HG03520 (cell line): ENCODE measurements around the gene ENTPD5.

ENCODE experiments used
- ATAC-seq: cut with Tn5 transposase; IDR thresholded peaks from one replicate; pipeline ENCODE4 v1.9.1; 2021; ENCODE audit warnings: mild to moderate bottlenecking, moderate library complexity; ENCODE audit not compliant: unreplicated experiment

ENTPD5 gene, protein sequence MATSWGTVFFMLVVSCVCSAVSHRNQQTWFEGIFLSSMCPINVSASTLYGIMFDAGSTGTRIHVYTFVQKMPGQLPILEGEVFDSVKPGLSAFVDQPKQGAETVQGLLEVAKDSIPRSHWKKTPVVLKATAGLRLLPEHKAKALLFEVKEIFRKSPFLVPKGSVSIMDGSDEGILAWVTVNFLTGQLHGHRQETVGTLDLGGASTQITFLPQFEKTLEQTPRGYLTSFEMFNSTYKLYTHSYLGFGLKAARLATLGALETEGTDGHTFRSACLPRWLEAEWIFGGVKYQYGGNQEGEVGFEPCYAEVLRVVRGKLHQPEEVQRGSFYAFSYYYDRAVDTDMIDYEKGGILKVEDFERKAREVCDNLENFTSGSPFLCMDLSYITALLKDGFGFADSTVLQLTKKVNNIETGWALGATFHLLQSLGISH

DNA sequence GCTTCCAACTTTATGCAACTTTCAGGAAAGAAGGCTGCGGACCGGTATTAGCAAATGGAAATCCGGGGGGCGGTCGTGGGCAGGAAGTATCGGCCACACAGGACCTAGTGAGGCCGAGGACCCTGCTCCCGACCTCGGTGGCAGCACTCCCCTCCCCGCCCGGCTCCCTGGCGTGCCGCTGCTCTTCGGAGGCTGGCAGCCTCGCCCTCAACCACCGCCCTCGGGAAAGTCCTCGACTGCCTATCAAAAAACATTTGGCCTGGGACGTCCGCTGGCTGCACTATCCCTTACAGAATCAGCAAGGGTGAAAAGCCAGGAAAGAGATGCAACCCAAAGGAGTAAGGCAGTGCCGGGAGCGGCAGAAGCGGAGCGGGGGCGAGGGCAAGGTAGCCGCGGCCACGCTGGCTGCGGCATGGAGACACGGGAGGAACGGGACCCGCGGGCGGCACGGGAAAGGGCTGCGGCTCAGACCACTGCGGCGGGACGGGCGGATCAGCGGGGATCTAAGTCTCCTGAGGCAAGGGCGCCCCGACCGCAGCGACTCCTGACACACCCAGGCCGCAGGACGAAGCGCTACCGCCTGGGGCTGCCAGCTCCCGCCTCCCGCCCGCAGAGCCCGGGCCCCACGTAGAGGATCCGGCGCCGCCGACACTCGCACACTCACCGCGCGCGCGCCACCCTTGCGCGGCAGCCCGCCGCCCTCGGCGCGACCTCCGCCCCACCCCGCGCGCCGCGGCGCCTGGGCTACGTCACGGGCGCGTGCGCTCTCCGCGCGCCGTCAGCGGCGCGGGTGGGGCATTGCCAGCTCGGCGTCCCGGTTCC is at the start of gene ENTPD5, which contains the start of gene BBOF1:
TSS of gene ENTPD5 (minus strand) at position 703 of the 822 bp plus-strand sequence. CDS start 31,186 bp downstream, outside the sequence.
TSS of gene BBOF1 (plus strand) at position 764 of the 822 bp plus-strand sequence. CDS start 130 bp downstream, outside the sequence.
- ATAC-seq, result peak; percentile 82

DNA sequence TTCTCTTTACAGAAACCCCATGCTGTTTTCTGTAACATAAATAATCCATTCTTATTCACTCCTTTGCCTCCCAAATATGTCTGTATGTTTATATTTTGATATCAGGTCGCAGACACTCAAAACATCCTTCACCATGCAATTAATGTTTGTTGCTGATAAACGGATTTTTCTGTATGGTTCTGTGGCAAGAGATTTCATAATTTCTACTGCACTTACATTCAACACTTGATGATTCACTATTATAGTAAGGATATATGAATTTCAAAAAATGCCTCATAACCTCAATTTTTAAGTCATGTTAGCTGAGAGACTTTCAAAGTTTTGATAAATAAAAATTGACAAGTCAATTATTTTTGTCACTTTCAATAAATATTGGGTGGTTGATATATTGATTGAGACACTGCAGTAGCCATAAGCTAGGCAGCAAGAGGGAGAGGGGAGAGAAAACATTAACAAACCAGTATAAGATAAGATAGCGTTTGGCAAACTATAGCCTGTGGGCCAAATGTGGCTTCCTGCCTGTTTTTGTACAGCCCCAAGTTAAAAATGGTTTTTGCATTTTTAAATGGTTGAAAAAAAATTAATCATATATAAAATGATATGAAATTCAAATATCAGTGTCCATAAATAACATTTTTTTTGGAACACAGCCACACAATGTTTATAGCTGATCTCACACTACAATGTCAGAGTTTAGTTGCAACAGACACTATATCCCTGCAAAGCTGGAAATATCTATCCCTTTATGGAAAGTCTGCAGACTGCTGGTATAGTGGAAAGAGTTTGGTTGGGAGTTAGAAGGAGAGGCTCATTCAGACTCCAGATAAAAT is 46.9 kb upstream of the ENTPD5 start:
- ATAC-seq, result no peak

DNA sequence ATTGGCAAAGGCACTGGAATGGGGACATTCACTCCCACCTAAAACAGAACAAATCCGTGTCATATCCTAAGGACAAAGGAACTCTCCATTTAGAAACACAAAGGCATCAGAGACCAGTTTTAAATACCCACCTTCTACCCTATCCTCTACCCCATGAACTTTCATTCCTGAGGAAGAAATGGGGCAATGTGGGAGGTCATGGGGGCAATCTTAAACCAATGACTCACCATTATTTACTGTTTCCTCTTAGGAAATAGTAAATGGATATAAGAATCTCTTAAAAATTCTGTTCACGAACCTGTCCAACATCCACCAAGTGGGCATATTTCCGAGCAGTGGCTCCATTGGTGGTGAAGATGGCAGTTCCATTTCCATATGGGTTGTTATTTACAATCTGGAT is 45.8 kb upstream of the ENTPD5 start:
- no peak for ATAC-seq

DNA sequence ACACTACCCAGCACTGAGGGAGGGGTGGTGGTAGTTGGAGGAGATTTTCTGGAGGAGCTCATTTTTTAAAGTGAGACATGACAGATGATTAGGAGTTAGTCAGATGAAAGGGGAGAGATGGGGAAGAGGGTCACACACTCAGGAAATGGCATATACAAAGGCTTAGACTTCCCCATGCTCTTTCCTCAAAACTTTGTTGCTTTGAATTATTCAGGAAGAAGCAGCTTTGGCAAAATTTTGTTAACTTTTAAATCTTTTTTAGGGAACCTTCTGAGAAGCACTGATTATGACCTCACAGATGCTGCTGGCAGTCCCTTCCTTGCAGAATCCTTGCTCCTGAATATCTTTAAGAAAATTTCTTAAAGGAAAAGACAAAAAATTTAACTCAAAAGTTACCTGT is 45.3 kb upstream of the ENTPD5 start:
- no peak for ATAC-seq

DNA sequence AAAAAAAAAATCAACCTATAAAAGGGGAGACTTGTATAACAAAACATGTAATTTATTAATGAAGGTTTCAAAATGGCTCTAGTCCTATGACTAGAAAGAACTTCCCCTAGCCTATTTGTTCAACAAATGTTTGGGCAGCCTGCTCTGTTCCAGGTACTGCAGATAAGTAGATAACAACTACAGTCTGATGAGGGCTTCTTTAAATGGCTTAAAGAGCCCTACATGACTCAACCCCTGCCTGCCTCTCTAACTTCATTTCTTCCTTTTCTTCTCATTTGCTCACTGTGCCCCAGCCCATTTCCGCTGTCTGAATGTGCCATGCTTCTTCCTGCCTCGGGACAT is 43.7 kb upstream of the ENTPD5 start:
- ATAC-seq, result no peak

DNA sequence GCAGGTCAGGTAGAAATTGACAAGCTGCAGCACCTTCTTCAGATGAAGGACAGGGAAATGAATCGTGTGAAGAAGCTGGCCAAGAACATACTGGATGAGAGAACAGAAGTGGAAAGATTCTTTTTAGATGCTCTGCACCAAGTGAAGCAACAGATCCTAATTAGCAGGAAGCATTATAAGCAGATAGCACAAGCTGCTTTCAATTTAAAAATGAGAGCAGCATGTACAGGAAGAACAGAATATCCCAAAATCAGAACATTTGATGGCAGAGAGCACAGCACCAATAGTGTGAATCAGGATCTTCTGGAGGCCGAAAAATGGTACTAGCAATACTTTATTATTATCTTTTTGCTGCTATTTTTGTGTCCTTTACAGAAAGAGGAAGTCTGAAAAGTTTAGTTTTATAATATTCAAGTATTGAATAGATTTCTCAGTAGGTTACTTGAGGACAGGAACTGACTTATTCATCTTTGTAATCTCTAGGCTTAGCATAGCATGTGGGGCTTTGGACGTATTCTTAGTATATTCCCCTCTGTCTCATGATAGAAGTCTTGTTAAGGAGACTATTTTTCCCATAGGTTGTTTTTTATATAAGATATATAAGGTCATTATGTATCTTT is 30.9 kb upstream of the ENTPD5 start:
- no peak for ATAC-seq

DNA sequence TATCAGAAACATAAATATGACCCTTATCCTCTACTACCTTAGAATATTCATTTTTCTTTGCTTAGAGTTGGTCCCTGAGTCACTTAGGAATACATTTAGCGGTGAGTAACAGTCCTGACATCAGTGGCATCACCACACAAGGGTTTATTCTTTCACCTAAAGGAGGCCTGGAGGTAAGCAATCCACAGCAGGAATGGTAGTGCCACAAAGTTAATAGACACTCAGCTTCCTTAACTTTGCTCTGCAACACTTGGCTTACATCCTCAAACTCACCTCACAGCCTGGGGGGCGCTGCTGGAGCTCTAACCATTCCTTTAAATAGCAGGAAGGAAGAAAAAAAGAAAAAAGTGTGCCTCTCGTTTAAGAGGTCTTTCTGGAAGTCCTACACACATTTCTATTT is 29.2 kb upstream of the ENTPD5 start:
- no peak for ATAC-seq

DNA sequence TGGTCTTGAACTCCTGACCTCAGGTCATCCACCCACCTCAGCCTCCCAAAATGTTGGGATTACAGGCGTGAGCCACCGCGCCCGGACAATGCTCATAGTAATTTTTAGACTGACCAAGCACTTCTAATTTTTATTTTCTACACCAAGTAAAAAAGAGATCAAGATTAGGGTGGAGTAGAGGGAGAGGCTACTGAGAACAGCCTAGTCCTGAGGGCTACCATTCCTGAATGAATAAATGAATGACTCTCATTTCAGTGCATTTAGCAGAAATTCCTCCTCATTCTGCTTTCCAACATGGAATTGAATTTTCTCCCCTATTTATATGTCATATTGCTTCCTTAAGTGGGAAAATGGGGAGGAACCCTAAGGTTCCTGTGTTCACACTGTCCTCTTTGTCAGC is 26.4 kb upstream of the ENTPD5 start:
- ATAC-seq, result no peak

DNA sequence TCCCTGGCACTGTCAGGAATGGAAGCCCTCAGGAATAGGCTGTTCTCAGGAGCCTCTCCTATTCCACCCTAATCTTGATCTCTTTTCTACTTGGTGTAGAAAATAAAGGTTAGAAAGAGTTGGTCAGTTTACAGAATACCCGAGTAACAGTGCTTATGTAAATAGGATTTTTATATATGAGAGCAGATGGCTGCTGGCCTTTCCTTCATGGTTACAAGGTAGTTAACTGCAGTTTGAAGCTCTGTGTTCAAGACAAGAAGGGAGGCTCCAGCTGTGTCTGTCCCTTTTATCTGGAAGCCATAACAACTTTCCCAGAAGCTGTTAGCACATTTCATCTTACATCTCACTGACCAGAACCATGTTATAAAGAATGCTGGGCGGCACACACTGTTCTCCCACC is 23.2 kb upstream of the ENTPD5 start:
- ATAC-seq, result no peak

DNA sequence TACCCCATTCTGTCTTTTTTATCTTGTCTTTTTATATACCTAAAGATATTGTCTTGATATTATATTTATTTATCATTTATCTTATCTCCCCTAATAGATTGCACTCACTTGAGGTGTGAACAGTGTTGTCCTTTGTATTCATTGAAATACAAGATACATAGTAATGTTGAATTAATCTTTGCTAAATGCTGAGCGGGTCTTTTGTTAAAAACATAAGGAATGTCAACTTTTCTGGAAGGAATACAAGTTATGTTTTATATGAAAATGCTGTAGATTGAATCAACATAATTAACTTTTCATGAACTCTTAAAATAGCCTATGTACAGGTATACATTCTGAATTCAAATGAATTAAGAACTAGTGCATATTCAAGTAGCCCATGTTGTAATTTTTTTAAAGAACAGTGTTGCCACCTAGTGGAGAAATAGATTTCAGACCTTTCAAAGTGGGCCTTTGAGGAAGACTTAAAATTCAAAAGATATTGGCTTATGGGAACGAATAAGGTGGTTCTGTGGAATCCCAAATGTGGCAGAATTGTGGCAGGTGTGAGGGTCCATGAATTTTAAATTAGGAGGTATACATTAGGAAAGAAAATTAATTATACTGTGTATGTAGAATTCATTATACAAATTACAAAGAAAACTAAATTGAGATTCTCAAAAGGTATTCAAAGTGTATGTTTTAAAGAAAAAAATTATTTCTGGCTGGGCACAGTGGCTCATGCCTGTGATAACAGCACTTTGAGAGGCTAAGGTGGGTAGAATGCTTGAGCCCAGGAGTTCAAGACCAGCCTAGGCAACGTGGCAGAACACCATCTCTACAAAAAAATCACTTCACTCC is 19.2 kb upstream of the ENTPD5 start:
- no peak for ATAC-seq

DNA sequence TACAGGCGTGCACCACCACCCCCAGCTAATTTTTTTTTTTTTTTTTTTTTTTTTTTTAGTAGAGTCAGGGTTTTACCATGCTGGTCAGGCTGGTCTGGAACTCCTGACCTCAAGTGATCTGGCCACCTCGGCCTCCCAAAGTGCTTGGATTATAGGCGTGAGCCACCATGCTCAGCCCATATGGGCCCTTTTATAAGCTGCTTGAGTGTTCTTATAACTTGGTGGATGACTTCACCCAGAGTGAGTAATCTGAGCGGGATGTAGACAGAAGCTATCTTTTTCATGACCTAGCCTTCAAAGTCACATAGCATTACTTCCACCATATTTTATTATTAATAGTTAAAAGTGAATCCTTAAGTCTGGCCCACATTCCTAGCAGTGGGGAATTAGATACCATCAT is 16.5 kb upstream of the ENTPD5 start:
- no peak for ATAC-seq

DNA sequence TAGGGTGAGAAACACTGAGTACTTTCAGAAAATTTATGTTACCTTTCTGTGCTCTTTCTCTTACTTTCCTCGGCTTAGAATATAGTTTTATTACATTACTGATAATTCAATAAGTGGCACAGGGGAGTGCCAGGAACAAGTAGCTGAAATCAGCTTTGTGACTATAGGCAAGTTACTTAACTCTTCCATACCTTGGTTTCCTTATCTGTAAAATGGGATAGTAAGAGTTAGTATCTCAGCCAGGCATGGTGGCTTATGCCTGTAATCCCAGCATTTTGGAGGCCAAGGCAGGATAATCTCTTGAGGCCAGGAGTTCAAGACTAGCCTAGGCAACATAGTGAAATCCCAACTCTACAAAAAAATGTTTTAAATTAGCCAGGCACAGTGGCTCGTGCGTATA is 15.5 kb upstream of the ENTPD5 start:
- ATAC-seq, result no peak

DNA sequence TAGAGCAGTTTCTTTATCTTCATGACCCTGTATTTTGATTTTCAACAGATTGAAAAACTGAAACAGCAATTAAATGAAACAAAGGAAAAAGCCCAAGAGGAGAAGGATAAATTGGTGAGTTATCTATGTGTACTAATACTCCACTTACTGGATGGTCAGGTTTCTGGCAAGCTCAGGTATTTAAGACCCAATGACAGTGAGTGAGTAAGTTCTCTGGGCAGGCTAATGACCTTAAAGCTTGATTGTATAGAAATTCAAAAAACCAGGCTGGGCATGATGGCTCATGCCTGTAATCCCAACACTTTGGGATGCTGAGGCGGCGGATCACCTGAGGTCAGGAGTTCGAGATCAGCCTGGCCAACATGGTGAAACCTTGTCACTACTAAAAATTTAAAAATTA is 10.0 kb upstream of the ENTPD5 start:
- ATAC-seq, result no peak

DNA sequence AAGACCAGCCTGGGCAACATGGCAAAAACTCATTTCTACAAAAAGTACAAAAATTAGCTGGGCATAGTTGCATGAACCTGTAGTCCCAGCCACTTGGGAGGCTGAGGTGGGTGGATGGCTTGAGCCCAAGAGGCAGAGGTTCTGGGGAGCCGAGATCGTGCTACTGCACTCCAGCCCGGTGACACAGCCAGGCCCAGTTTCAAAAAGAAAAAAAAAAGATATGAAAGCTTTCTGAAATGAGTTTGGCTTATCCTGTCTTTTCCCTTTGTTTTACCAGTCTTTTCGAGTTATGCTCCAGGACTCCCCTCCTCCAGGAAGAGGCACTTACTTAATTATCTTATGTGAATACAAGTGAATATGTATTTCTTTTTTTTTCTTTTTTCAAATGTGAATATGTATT is 3.3 kb upstream of the ENTPD5 start:
- no peak for ATAC-seq

DNA sequence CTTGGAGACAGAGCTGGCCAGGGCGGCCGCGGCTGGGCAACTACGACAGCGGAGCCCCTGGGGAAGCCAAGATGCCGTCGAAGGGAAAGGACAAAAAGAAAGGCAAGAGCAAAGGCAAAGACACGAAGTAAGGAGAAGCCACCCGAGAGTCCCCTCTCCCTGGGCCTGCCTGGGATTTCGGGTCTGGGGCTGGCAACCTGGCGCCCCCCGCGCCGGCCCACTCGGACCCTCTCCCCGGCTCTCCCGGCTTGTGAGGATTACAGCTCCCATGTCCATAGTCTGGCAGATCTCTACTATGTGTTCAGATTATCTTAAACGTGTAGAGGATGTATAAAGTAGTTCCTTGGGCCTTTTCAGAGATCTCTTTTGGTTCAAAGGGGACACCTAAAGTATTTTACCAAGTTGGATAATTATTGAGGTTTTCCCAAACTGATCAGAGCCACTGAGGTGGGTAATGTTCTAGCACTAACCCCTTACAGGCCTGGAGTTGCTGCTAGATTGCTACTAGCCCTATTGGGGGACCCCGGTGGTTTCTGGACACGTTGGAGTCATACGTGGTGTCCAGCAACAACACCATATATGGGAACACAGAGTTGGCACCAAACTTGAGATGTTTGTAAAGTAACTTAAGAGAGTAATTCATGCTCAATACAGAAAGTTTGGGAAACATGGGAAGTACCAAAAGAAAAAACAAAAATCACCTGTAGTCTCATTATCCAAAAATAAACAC is 485 bp upstream of the ENTPD5 start:
- peak; percentile 15 for ATAC-seq

DNA sequence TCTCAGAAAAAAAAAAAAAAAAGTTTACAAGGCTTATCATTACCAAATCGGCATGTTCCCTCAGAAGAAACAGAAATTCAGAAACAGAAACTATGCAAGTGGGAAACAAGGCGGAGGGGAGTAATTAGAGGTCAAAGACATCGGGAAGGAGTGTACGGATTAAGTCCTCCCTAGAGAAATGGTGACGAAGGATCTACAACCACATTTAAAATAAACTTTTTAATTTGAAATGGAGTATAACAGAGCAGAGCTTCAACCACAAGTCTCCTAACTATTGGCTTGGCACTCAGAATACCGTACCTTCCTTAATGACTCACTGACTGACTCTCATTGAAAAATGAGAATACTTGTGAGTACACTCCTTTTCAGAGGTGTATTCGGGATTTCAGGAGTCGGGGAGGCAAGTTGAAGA is 908 bp downstream of the ENTPD5 start:
- ATAC-seq, result no peak

DNA sequence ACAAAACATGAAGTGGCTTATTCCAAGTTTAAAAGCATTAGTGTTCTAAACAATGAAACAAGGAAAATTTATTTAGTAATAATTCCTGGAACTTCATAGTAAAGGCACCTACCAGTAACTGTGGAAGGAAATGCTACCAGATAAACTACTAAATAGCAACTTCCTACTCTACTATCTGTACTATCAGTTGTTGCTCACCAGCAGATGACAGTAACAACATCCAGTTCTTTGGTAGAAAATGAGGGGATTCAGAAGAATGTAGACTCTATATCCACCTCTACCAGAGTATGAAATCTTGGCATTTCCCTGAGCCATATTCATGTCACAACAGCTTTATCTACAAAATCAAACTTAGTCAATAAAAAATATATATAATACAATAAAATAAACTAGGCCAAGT is 3.1 kb downstream of the ENTPD5 start:
- ATAC-seq, result no peak

DNA sequence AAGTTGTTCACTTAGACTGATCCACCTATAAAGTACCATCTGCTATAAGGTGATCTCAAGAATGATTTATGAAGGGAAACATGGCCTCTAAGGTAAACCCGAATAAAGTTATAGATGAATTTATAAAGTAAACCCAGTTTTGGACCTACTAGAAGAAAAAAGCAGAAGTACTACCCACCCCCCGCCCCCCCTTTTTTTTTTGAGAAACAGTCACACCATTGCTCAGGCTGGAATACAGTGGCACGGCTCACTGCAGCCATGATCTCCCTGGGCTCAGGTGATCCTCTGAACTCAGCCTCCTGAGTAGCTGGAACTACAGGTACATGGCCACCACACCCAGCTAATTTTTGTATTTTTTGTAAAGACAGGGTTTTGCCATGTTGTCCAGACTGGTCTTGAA is 3.9 kb downstream of the ENTPD5 start:
- ATAC-seq, result no peak

DNA sequence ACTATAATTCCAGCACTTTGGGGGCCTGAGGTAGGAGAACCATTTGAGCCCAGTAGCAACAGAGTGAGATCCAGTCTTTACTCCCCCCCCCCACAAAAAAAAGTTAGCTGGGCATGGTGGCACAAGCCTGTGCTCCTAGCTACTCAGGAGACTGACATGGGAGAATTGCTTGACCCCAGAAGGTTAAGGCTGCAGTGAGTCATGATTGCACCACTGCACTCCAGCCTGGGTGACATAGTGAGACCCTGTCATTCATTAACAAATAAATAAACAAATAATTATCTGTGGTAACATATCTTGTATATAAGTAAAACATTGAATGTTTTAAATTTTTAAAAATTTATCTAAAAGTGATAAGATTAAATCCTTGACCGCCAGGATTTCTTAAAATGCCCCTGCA is 4.8 kb downstream of the ENTPD5 start:
- ATAC-seq, result no peak
